Fibroblast of lung (primary cell): ENCODE results near the gene CCDC78.

ENCODE experiments used
- CTCF ChIP-seq, 2 donors: IDR thresholded peaks in 1 of 2; conservative IDR thresholded peaks in 1 of 2; 1 replicate in 1 of 2; 2 replicates in 1 of 2; pipeline ENCODE4 v1.5.1; 2011 to 2012; ENCODE audit warnings: low read length in 2 of 2, control low read depth in 1 of 2, inconsistent platforms in 1 of 2, low read depth in 1 of 2, mild to moderate bottlenecking in 1 of 2
- EZH2 ChIP-seq: IDR thresholded peaks from 2 replicates; pipeline ENCODE4 v1.5.1; 2012; ENCODE audit warnings: low read length, control low read depth, mild to moderate bottlenecking; ENCODE audit errors: missing control alignments

GRCh38 chr16:765488-765865 lies 39.2 kb upstream of the CCDC78 start:
- TF ChIP-seq CTCF (conservative IDR thresholded peaks at IDR 0.05 in 1 of 2, IDR thresholded peaks at IDR 0.05 in 1 of 2; ENCODE audit: low read depth in 1 of 2, low read length in 2 of 2) = no peak
- TF ChIP-seq EZH2 = no peak
